Stimulated activated CD8-positive, alpha-beta memory T cell treated with anti-CD3 and anti-CD28 coated beads, Interleukin-15, amount 100 ng/mL, for 1 hour (primary cell): Measurements from ENCODE around the gene B4GALNT4.
"Not testable (repeated sequence)": the region's sequence is repeated elsewhere in the genome, so short reads cannot be mapped to it uniquely, and the experiment has no call there.

Experiments
- DNase-seq: peaks from one replicate; pipeline ENCODE4 v3.0.0-alpha.2; 2020; ENCODE audit warnings: low read depth

Gene B4GALNT4

GRCh38 chr11:359181-359714 is 10.1 kb upstream of the B4GALNT4 start:
- DNase-seq, result no peak

GRCh38 chr11:360326-361280 is 8.7 kb upstream of the B4GALNT4 start:
- DNase-seq, result no peak

- DNase-seq, result no peak
These were observed 6.5 kb upstream of the B4GALNT4 start for GRCh38 chr11:362642-363442.

DNA sequence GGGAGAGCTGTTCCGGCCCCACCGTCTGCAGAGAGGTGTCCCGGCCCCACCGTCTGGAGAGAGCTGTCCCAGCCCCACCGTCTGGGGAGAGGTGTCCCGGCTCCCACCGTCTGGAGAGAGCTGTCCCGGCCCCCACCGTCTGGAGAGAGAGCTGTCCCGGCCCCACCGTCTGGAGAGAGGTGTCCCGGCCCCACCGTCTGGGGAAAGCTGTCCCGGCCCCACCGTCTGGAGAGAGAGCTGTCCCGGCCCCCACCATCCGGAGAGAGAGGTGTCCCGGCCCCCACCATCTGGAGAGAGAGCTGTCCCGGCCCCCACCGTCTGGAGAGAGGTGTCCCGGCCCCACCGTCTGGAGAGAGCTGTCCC is 5.9 kb upstream of the B4GALNT4 start:
- DNase-seq, result not testable (repeated sequence)

DNA sequence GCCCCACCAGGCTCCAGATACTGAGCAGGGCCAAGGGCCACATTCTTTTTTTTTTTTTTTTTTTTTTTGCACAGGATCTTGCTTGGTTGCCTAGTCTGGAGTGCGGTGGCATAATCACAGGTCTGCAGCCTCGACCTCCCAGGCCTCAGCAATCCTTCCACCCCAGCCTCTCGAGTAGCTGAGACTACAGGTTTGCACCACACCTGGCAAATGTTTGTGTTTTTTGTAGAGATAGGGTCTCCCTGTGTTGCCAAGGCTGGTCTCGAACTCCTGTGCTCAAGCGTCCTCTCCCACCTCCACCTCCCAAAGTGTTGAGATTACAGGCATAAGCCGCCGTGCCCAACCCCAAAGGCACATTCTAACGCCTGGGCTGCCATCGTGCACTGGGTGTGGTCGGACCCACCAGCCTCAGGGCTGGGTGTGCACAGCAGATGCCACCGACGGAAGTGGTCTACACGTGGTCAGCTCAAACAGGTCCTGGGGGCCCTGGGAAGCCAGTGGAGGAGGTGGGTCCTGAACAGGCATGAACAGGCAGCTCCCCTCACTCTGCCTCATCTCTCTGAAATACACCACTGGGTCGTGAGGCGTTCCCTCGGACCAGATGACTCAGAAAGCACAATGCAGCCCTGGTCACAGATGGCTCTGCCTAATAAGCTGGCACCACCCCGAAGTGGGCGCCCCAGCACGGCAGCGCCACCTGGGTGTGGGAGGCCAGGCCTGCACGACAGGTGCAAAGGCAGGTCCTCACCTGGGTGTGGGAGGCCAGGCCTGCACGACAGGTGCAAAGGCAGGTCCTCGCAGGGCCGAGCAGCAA is 5.1 kb upstream of the B4GALNT4 start:
- DNase-seq, result peak; percentile 32

- DNase-seq, result no peak
These were observed 4.1 kb upstream of the B4GALNT4 start for GRCh38 chr11:364991-365725.

DNA sequence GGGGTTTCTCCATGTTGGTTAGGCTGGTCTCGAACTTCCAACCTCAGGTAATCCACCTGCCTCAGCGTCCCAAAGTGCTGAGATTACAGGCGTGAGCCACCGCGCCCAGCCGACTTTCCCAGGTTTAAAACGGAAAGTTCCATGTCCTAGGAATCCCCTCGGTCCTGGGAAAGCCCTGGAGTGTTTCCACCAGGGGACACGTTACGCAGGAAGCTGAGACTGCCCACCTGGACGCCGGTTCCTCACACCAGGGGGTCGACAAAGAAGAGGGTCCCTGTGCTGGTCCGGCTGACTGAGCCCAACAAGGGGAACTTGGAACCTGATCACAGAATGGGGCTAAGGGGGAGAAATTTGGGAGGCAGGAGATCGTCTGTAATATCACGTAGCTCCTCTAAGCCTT is 3.5 kb upstream of the B4GALNT4 start:
- no peak for DNase-seq

GRCh38 chr11:367956-368413 is 1.3 kb upstream of the B4GALNT4 start:
- DNase-seq, result no peak

- no peak for DNase-seq
These were observed 624 bp upstream of the B4GALNT4 start for GRCh38 chr11:368414-369335.

GRCh38 chr11:370070-370941 is 1.0 kb downstream of the B4GALNT4 start:
- no peak for DNase-seq

- no peak for DNase-seq
These were observed 1.8 kb downstream of the B4GALNT4 start for GRCh38 chr11:371051-371450.

DNA sequence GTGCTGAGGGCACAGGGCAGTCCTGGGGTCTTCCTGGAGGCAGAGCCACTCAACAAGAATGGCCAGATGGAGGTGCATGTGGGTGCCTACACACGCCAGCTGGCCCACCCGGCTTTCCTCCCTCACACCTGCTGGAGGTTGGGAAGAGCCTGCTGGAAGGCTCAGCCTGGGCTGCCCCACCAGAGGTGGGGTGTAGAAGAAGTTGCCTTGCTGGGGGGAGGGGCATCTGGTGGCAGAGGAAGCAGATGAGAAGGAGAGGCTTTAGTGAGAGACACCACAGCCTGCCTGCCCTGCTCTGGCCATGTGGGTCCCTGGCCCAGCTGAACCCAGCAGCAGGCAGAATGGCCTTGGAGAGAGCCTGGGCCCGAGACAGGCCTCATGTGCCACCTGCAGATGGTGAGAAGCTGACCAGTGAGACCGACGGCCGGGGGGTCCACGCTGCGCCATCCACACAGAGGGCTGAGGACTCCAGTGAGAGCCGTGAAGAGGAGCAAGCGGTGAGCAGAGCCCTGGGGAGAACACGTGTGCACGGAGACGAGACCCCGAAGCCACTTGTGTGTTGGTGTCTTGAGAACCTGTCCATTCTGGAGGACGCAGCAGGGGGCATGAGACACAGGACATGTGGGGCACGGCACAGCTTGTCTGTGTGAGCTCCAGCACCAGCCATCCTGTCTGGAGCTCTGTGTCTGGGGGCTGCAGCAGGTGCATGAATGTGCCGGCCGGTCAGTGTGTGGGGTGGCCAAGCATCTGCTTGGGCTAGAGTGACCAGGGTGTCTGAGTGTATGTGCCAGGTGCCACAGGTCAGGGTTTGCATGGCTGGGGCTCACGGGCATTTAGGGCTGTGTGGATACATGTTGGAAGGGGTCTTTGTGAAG is 2.7 kb downstream of the B4GALNT4 start:
- DNase-seq, result no peak

DNA sequence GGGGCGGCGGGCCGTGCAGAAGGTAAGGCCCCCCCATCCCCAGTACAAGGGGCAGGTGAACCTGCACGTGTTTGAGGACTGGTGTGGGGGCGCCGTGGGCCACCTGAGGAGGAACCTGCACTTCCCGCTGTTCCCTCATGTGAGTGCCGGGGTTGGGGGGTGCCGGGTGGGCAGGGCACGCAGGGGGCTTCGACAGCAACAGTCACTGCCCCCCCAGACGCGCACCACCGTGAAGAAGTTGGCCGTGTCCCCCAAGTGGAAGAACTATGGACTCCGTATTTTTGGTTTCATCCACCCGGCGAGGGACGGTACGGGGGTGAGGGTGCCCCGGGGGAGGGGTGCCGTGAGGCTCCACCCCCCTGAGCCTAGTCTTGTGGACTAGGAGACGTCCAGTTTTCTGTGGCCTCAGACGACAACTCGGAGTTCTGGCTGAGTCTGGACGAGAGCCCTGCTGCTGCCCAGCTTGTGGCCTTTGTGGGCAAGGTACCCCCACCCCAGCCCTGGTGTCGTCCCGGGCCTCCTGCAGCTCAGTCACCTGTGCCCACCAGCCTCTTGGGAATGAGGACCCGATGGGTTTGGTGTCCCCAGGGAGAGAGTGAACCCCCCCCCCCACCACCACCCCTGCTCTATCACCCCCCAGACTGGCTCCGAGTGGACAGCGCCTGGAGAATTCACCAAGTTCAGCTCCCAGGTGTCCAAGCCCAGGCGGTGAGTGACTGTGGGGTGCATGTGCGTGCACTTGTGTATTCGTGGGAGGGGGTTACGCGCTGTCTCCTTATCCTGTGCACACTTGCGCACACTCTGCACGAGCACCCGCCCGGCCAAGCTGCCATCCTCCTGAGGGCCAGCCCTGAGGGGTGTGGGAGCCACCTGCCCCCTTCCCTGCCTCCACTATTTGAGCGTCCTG is 3.8 kb downstream of the B4GALNT4 start:
- no peak for DNase-seq

GRCh38 chr11:373716-374551 is 4.6 kb downstream of the B4GALNT4 start:
- no peak for DNase-seq

DNA sequence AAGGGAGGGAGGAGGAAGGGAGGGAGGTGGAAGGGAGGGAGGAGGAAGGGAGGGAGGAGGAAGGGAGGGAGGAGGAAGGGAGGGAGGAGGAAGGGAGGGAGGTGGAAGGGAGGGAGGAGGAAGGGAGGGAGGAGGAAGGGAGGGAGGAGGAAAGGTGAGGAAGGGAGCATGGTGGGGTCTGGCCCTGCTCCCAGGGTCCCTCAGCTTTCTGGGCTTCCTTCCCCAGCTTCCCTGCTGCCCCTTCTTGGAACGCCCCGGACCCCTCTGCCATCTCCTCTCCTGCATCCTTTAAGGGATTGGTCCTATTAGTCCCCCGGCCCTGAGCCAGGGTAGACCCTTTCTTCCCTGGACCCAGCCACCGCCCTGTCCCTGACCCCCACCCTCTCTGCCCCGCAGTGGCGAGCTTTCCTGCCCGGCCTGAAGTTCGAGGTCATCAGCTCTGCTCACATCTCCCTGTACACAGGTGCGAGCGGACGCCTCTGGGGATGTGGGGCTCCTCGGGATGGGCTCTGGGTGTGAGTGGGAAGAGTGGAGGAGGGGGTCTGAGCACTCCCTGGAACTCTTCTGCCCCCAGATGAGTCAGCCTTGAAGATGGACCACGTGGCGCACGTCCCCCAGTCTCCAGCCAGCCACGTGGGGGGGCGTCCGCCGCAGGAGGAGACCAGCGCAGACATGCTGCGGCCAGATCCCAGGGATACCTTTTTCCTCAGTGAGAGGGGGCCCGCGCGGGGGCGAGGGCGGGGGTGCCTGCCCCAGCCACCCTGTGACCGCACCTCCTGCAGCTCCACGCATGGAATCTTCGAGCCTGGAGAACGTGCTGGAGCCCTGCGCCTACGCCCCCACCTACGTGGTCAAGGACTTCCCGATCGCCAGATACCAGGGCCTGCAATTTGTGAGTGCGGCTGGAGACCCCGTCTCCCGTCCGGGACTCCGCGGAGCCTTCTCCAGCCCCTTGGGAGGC is 6.0 kb downstream of the B4GALNT4 start:
- DNase-seq, result no peak
